CD4-positive, alpha-beta memory T cell (primary cell): Measurements from ENCODE around the gene SEPSECS. TPM values are rescaled to one million over a fixed set of nuclear protein-coding genes. Genes with fewer than 3 reads are reported as not detected.

Source experiments
- CTCF ChIA-PET: fragments of 350-600 bp; sonication (Branson Sonifier 250); formaldehyde crosslinking; loops from one replicate; lab custom pipeline; 2021; ENCODE audit warnings: inconsistent platforms; ENCODE audit not compliant: partially characterized antibody; lab: Charles Lee
- POLR2A ChIA-PET: fragments of 350-600 bp; sonication (Branson Sonifier 250); formaldehyde crosslinking; loops from one replicate; lab custom pipeline; 2021; ENCODE audit not compliant: partially characterized antibody; lab: Charles Lee
- DNase-seq, 5 donors: peaks; one replicate each; pipeline versions ENCODE4 v3.0.0 to v3.0.0-alpha.2; 2020 to 2022; ENCODE audit warnings: mixed read lengths in 1 of 5
- H3K27ac ChIP-seq: one replicate; pipeline ENCODE4 v1.7.0; 2013; ENCODE audit warnings: low read depth, low read length
- H3K27me3 ChIP-seq: 2 replicates; pipeline ENCODE4 v1.7.0; 2013; ENCODE audit warnings: mild to moderate bottlenecking, low read length, moderate library complexity; ENCODE audit not compliant: insufficient read depth
- H3K36me3 ChIP-seq: 2 replicates; pipeline ENCODE4 v1.7.0; 2013; ENCODE audit warnings: mild to moderate bottlenecking, low read length, moderate library complexity; ENCODE audit not compliant: insufficient read depth
- H3K4me1 ChIP-seq: 2 replicates; pipeline ENCODE4 v1.7.0; 2013; ENCODE audit warnings: mild to moderate bottlenecking, low read length, moderate library complexity; ENCODE audit not compliant: insufficient read depth
- H3K4me3 ChIP-seq, 2 donors: one replicate each; pipeline ENCODE4 v1.7.0; 2013; ENCODE audit warnings: low read length in 2 of 2, mild to moderate bottlenecking in 1 of 2
- H3K9me3 ChIP-seq, 2 donors: one replicate each; pipeline ENCODE4 v1.7.0; 2013; ENCODE audit warnings: low read length in 2 of 2, control low read depth in 1 of 2; ENCODE audit not compliant: control insufficient read depth in 1 of 2
- H3K27ac Mint-ChIP-seq, 7 donors: one replicate each; pipeline ENCODE4 v1.8.0; 2020 to 2021; ENCODE audit warnings: mixed read lengths in 7 of 7, mild to moderate bottlenecking in 6 of 7, inconsistent platforms in 3 of 7, moderate library complexity in 3 of 7
- H3K27me3 Mint-ChIP-seq, 2 donors: one replicate each; pipeline ENCODE4 v1.8.0; 2020 to 2021; ENCODE audit warnings: mixed read lengths in 2 of 2
- H3K36me3 Mint-ChIP-seq, 2 donors: one replicate each; pipeline ENCODE4 v1.8.0; 2020 to 2021; ENCODE audit warnings: mixed read lengths in 2 of 2, inconsistent platforms in 1 of 2, mild to moderate bottlenecking in 1 of 2
- H3K4me1 Mint-ChIP-seq, 4 donors: one replicate each; pipeline ENCODE4 v1.8.0; 2020 to 2021; ENCODE audit warnings: mixed read lengths in 4 of 4, mild to moderate bottlenecking in 1 of 4
- H3K4me3 Mint-ChIP-seq, 8 donors: one replicate each; pipeline ENCODE4 v1.8.0; 2020 to 2021; ENCODE audit warnings: mixed read lengths in 8 of 8, mild to moderate bottlenecking in 7 of 8, moderate library complexity in 6 of 8, inconsistent platforms in 3 of 8
- H3K9me3 Mint-ChIP-seq, 8 donors: one replicate each; pipeline ENCODE4 v1.8.0; 2020 to 2021; ENCODE audit warnings: mixed read lengths in 8 of 8, mild to moderate bottlenecking in 5 of 8, inconsistent platforms in 3 of 8, moderate library complexity in 1 of 8
- intact Hi-C: fragments of 100-400 bp; cut with micrococcal nuclease; formaldehyde crosslinking; loops from one replicate; pipeline ENCODE4 v1.15.1; 2023
- polyA plus RNA-seq, 2 donors: library from polyadenylated mRNA; unstranded; fragments of 300-500 nt; fragmentation: Illumina TruSeq; gene quantifications; one replicate each; pipeline ENCODE4 v1.2.3, GENCODE V29; 2021
- total RNA-seq, 2 experiments: library from RNA; stranded (reverse); gene quantifications; one replicate each; pipeline ENCODE4 v1.2.3, GENCODE V29; 2021

Gene SEPSECS
- total and polyA plus RNA-seq, 4 experiments from 2014 or later, result 1.3 to 15.1 (median 9.0) TPM

- no peaks in the 10 kb centered on the region for H3K27me3 ChIP-seq
- ChIA-PET CTCF (interaction anchor here (1.9 to 5.0 kb wide), 2 partner anchors 75 to 154 kb away, joined by 22 to 36 read pairs; partner anchors contain the start of genes PI4K2B and ZCCHC4), POLR2A (interaction anchor here (4.8 kb wide), 1 partner anchor 75 kb away, joined by 70 read pairs; the partner anchor contains the start of gene PI4K2B)
- no peaks in the 10 kb centered on the region for H3K36me3 ChIP-seq
- Mint-ChIP-seq H3K36me3 (peaks cover 14 to 30% of the 10 kb centered on the region in 2 donors), H3K27ac (peak overlapping the region; percentile 94 to 99 (median 97)), H3K27me3 (no peaks in the 10 kb centered on the region), H3K4me1 (peaks cover 32 to 57% (median 35%) of the 10 kb centered on the region in 4 donors), H3K4me3 (peak overlapping the region; percentile 90 to 97 (median 94)), H3K9me3 (peaks cover 0 to 4% (median 0%) of the 10 kb centered on the region in 8 donors)
- no peaks in the 10 kb centered on the region for H3K9me3 ChIP-seq
- DNase-seq, result no peak
- H3K4me3 ChIP-seq, result no peak overlapping the region
- intact Hi-C loops, result no loop called here
- H3K27ac ChIP-seq, result no peak overlapping the region
- H3K4me1 ChIP-seq, result peaks cover 38% of the 10 kb centered on the region
Observed at GRCh38 chr4:25158817-25159216, 1.4 kb downstream of the SEPSECS start.

DNA sequence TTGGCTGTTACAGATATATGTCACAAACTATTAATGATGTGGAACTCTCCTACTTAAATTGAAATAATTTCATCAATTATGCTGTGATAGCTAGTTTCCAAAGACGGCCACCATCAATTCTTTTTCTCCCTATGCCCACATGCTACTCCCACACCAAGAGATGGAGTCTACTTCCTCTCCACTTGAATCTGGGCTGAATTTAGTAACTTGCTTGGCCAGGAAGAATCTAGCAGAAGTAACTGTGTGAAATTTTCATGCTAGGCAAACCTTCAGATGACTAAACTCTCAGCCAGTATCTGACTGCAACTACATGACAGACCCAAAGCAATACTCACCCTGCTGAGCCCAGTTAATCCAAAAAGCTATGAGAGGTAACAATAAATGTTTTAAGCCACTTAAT is 3.2 kb downstream of the SEPSECS start:
- intact Hi-C loops, result no loop called here
- Mint-ChIP-seq H3K27ac (peak overlapping the region in 2 of 7 donors; percentile 42 to 75), H3K4me3 (peak overlapping the region in 1 of 8 donors; percentile 22), H3K27me3 (no peaks in the 10 kb centered on the region), H3K4me1 (peaks cover 18 to 40% (median 22%) of the 10 kb centered on the region in 4 donors), H3K36me3 (peaks cover 7 to 27% of the 10 kb centered on the region in 2 donors), H3K9me3 (peaks cover 0 to 4% (median 0%) of the 10 kb centered on the region in 8 donors)
- Histone ChIP-seq H3K36me3 (no peaks in the 10 kb centered on the region), H3K27ac (no peak overlapping the region), H3K4me1 (peaks cover 23% of the 10 kb centered on the region), H3K9me3 (no peaks in the 10 kb centered on the region), H3K4me3 (no peak overlapping the region), H3K27me3 (no peaks in the 10 kb centered on the region)
- DNase-seq, result no peak
- CTCF ChIA-PET, result interaction anchor here (0.7 to 1.2 kb wide), 2 partner anchors 10 to 12 kb away, joined by 3 to 4 read pairs; no protein-coding TSS in a partner anchor
- POLR2A ChIA-PET, result interaction anchor here (1.6 kb wide), 1 partner anchor 77 kb away, joined by 5 read pairs; the partner anchor contains the start of gene PI4K2B

DNA sequence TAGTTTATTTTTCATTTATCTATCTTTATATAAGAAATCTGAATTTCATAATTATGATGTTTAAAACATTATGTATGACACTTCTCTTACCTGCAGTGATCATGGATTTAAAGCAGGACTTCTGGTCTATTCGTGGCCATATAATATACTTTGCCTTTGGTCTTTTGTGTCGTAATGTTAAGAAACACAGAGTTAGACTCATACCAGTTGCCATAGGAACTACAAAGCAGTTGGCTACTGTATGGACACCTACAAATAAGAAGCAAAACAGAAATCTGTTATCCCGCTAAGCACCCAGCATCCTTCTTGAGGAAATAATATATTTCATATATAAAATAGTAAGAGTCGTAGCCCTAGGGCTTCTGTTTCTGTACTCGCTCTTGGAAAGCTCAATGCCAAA is 4.3 kb downstream of the SEPSECS start:
- Mint-ChIP-seq H3K9me3 (peaks cover 0 to 4% (median 0%) of the 10 kb centered on the region in 8 donors), H3K36me3 (peaks cover 10 to 24% of the 10 kb centered on the region in 2 donors), H3K4me1 (peaks cover 10 to 29% (median 12%) of the 10 kb centered on the region in 4 donors), H3K27me3 (no peaks in the 10 kb centered on the region), H3K4me3 (no peak overlapping the region), H3K27ac (no peak overlapping the region)
- CTCF ChIA-PET, result no interaction called here
- Histone ChIP-seq H3K4me1 (peaks cover 11% of the 10 kb centered on the region), H3K27ac (no peak overlapping the region), H3K9me3 (no peaks in the 10 kb centered on the region), H3K27me3 (no peaks in the 10 kb centered on the region), H3K36me3 (no peaks in the 10 kb centered on the region), H3K4me3 (no peak overlapping the region)
- intact Hi-C loops, result no loop called here
- POLR2A ChIA-PET, result interaction anchor here (1.6 kb wide), 1 partner anchor 78 kb away, joined by 5 read pairs; the partner anchor contains the start of gene PI4K2B
- no peak for DNase-seq

- no peak overlapping the region for H3K27ac Mint-ChIP-seq
- Histone ChIP-seq H3K27me3 (no peaks in the 10 kb centered on the region), H3K4me1 (peaks cover 11% of the 10 kb centered on the region), H3K4me3 (no peak overlapping the region), H3K36me3 (no peaks in the 10 kb centered on the region), H3K9me3 (no peaks in the 10 kb centered on the region), H3K27ac (no peak overlapping the region)
- no peak for DNase-seq
- ChIA-PET POLR2A (interaction anchor here (0.6 kb wide), 1 partner anchor 127 kb away, joined by 3 read pairs; no protein-coding TSS in a partner anchor), CTCF (interaction anchor here (1.7 kb wide), 1 partner anchor 10 kb away, joined by 8 read pairs; no protein-coding TSS in a partner anchor)
- no peak overlapping the region for H3K4me3 Mint-ChIP-seq
- H3K36me3 Mint-ChIP-seq, result peaks cover 17 to 21% of the 10 kb centered on the region in 2 donors
- intact Hi-C loops, result no loop called here
- H3K4me1 Mint-ChIP-seq, result peaks cover 8 to 17% (median 11%) of the 10 kb centered on the region in 4 donors
- peaks cover 0 to 2% (median 0%) of the 10 kb centered on the region in 8 donors for H3K9me3 Mint-ChIP-seq
- H3K27me3 Mint-ChIP-seq, result no peaks in the 10 kb centered on the region
Observed at GRCh38 chr4:25154594-25155265, 5.5 kb downstream of the SEPSECS start.

- Histone ChIP-seq H3K27ac (no peak overlapping the region), H3K4me1 (no peaks in the 10 kb centered on the region), H3K36me3 (no peaks in the 10 kb centered on the region), H3K4me3 (no peak overlapping the region), H3K9me3 (no peaks in the 10 kb centered on the region), H3K27me3 (no peaks in the 10 kb centered on the region)
- H3K27ac Mint-ChIP-seq, result no peak overlapping the region
- H3K27me3 Mint-ChIP-seq, result no peaks in the 10 kb centered on the region
- DNase-seq, result no peak
- POLR2A ChIA-PET, result no interaction called here
- H3K36me3 Mint-ChIP-seq, result peaks cover 35 to 37% of the 10 kb centered on the region in 2 donors
- intact Hi-C loops, result loop anchor here (10.0 kb wide), 1 partner anchor 661 kb away; no protein-coding TSS in a partner anchor
- CTCF ChIA-PET, result interaction anchor here (1.3 kb wide), 1 partner anchor 11 kb away, joined by 3 read pairs; no protein-coding TSS in a partner anchor
- peaks cover 0 to 1% (median 0%) of the 10 kb centered on the region in 4 donors for H3K4me1 Mint-ChIP-seq
- H3K9me3 Mint-ChIP-seq, result peaks cover 0 to 2% (median 0%) of the 10 kb centered on the region in 8 donors
- H3K4me3 Mint-ChIP-seq, result no peak overlapping the region
Observed at GRCh38 chr4:25146076-25146475, 14.2 kb downstream of the SEPSECS start.

DNA sequence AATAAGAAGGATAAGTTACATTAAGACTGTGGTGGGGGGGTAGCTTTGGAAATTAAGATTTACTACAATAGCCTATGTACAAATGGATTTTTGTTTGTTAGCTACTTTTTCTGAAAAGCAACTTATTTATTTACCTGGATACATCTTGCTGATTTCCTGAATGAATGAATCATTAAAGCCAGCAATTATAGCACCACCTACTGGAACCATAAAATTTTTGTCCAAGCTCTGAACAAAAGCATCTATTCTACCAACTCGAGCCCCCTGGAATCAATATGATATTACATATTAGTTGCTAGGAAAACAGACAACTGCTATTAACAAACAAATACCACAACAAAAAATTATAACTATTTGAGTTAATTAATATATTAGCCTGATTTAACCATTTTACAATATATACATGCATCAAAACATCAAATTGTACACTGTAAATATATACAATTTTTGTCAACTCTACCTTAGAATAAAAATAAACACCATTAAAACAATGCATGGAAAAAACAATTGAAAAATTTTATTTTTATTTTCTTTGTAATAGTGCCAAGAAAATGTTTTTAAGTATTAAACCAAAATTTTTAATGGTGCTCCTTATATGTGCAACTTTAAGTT is 15.3 kb downstream of the SEPSECS start:
- H3K4me3 ChIP-seq, result no peak overlapping the region
- Mint-ChIP-seq H3K4me3 (no peak overlapping the region), H3K36me3 (peaks cover 32 to 33% of the 10 kb centered on the region in 2 donors), H3K27ac (no peak overlapping the region), H3K9me3 (no peaks in the 10 kb centered on the region), H3K4me1 (peaks cover 0 to 1% (median 0%) of the 10 kb centered on the region in 4 donors), H3K27me3 (no peaks in the 10 kb centered on the region)
- peak in 1 of 5 donors; percentile 7 for DNase-seq
- no peak overlapping the region for H3K27ac ChIP-seq
- no peaks in the 10 kb centered on the region for H3K4me1 ChIP-seq
- intact Hi-C loops, result loop anchor here (10.0 kb wide), 1 partner anchor 660 kb away; no protein-coding TSS in a partner anchor
- POLR2A ChIA-PET, result interaction anchor here (2.6 kb wide), 1 partner anchor 15 kb away, joined by 5 read pairs; no protein-coding TSS in a partner anchor
- no peaks in the 10 kb centered on the region for H3K27me3 ChIP-seq
- H3K36me3 ChIP-seq, result no peaks in the 10 kb centered on the region
- CTCF ChIA-PET, result interaction anchor here (0.7 to 2.6 kb wide), 12 partner anchors 10 to 623 kb away, joined by 3 to 28 read pairs (median 6); partner anchors contain the start of genes PI4K2B and SEPSECS
- no peaks in the 10 kb centered on the region for H3K9me3 ChIP-seq
